Ovary (tissue), 9 donors: Measurements from ENCODE around the gene LIPT1. TPM values are rescaled to one million over a fixed set of nuclear protein-coding genes. Genes with fewer than 3 reads are reported as not detected.
"Not testable (repeated sequence)": the region's sequence is repeated elsewhere in the genome, so short reads cannot be mapped to it uniquely, and the experiment has no call there.

Experiments
- DNase-seq, 5 donors: peaks; one replicate each; pipeline ENCODE4 v3.0.0-alpha.2; 2019 to 2020
- H3K27ac ChIP-seq, 2 donors: fragments of 200-600 bp; one replicate each; pipeline versions ENCODE4 v1.5.1 to v1.8.0; 2019 to 2022
- H3K27me3 ChIP-seq: fragments of 200-600 bp; one replicate; pipeline ENCODE4 v1.8.0; 2022
- H3K36me3 ChIP-seq: fragments of 200-600 bp; sonication (generic); one replicate; pipeline ENCODE4 v1.5.1; 2019
- H3K4me1 ChIP-seq: one replicate; pipeline ENCODE4 v1.8.1; 2013; ENCODE audit warnings: mild to moderate bottlenecking, moderate library complexity; ENCODE audit not compliant: insufficient read depth
- H3K4me3 ChIP-seq: fragments of 200-600 bp; sonication (generic); one replicate; pipeline ENCODE4 v1.5.1; 2017
- H3K9me3 ChIP-seq, 2 donors: fragments of 200-600 bp in 1 of 2; sonication (generic) in 1 of 2; one replicate each; pipeline versions ENCODE4 v1.5.1 to v1.8.1; 2013 to 2019; ENCODE audit warnings: mild to moderate bottlenecking in 1 of 2, moderate library complexity in 1 of 2
- CTCF ChIP-seq, 3 donors: fragments of 450-650 bp in 2 of 3; fragments of 200-600 bp in 1 of 3; IDR thresholded peaks; one replicate each; pipeline versions ENCODE4 v1.5.1 to v1.8.0; 2016 to 2022; ENCODE audit warnings: antibody characterized with exemption in 3 of 3, mild to moderate bottlenecking in 1 of 3
- EP300 ChIP-seq: sonication (generic); formaldehyde crosslinking; IDR thresholded peaks from one replicate; pipeline ENCODE4 v1.6.1; 2017; ENCODE audit warnings: antibody characterized with exemption
- POLR2A ChIP-seq: fragments of 450-650 bp; IDR thresholded peaks from one replicate; pipeline ENCODE4 v1.6.1; 2017; ENCODE audit warnings: antibody characterized with exemption, mild to moderate bottlenecking, moderate library complexity
- WGBS, 3 donors: extraction: QIAGEN DNeasy Blood & Tissue Kit in 1 of 3; methylation state at CpG; one replicate each; pipeline versions ENCODE4 v1.1.5 to v1.1.7; 2013 to 2017; 5-methylcytosine and 5-hydroxymethylcytosine counted together
- intact Hi-C, 4 donors: fragments of 100-400 bp; cut with DNase I; formaldehyde crosslinking; loops; one replicate each; pipeline versions ENCODE4 v1.11.0 to v1.15.1; 2022 to 2023
- polyA plus RNA-seq, 2 donors: library from polyadenylated mRNA; stranded (reverse); fragments of 200-250 nt in 1 of 2; fragments of 350-450 nt in 1 of 2; fragmentation: Illumina TruSeq in 1 of 2; extraction: RNeasy Lipid Tissue Mini Kit (QIAGEN cat#74804) in 1 of 2; gene quantifications; one replicate each; pipeline ENCODE4 v1.2.3, GENCODE V29; 2013 to 2014
- total RNA-seq, 7 donors: library from RNA; depleted of rRNA in 2 of 7; stranded (reverse); fragments of >200 nt in 2 of 7; fragmentation: NEBNext Ultra II Directional in 3 of 7; extraction: Animal tissue kit (Norgen Biotek cat#: 25700) in 3 of 7; gene quantifications; one replicate each; pipeline versions ENCODE4 v1.1.0 to v1.2.4, GENCODE V29; 2016 to 2023
- donor health status: DM: no; HTN: no; CAD: no; lungs with moderate emphysema.
- donor health status: DM: no; HTN: no; CAD: no.
- donor health status: Bipolar disorder and iron deficiency.
- donor health status: DM: yes; HTN: yes; CAD: no.
- donor health status: DM: no; HTN: no; CAD: no.
- donor health status: DM: yes; HTN: yes; CAD: no.

The LIPT1 gene
- total and polyA plus RNA-seq, 9 donors, result 6.2 to 14.6 (median 10.1) TPM

DNA sequence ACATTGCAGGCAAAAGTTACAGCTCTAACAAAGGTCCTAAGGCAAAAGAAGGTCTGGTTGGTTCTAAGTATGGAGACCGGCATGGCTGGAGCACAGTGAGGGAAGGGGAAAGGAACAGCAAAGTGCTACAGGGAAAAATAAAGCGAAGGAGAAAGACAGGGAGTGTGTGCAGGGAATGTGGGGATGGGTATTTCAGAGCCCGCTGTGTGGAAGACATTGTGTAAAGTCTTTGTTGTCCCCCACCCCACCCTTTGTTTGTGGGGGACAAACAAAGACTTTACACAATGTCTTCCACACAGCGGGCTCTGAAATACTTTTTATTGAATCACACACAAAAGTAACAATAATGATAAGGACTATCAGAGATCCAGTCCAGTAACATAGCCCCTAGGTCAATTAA, 42.1 kb upstream of the LIPT1 start:
- intact Hi-C loops, result no loop called here
- no peaks in the 10 kb centered on the region for H3K36me3 ChIP-seq

DNA sequence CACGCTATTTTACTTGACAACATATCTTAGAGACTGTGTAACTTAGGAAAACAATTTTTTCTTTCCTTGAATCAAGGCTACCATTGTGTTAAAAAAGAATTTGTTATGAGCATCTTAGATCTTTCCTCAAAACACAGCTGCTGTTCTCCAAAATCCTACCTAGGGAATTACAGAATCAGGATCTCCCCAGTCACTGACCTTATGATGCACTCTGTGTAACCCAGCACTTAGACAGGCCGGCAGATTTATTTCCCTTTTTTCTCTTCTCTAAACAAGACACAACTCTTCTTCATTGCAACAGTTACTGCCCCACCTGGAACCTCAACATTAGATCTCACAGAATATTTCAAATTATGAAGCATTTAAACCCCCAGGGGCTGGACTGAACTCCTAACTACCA, 26.8 kb upstream of the LIPT1 start:
- 76 to 78% (median 76%) methylated on average over 2 of the region's 2 CpGs for WGBS, 3 donors
- H3K9me3 ChIP-seq, result no peaks in the 10 kb centered on the region

More for the DNA sequence above, 42.1 kb upstream of the LIPT1 start:
- no peak for TF ChIP-seq POLR2A
- TF ChIP-seq CTCF (IDR thresholded peaks at IDR 0.05), result no peak
- TF ChIP-seq EP300, result no peak
- no peaks in the 10 kb centered on the region for H3K9me3 ChIP-seq
- H3K4me1 ChIP-seq, result no peaks in the 10 kb centered on the region
- no peak overlapping the region for H3K4me3 ChIP-seq
- H3K27ac ChIP-seq, result no peak overlapping the region
- H3K27me3 ChIP-seq, result no peaks in the 10 kb centered on the region
- WGBS, 3 donors, result 81 to 92% (median 86%) methylated on average over 4 of the region's 4 CpGs
- DNase-seq, result no peak

GRCh38 chr2:99135044-99135556, 19.7 kb upstream of the LIPT1 start:
- H3K36me3 ChIP-seq, DNase-seq, H3K4me3 ChIP-seq, H3K4me1 ChIP-seq, intact Hi-C loops, H3K27me3 ChIP-seq, H3K27ac ChIP-seq, H3K9me3 ChIP-seq: not testable (repeated sequence)
- WGBS, 3 donors, result 95 to 99% (median 96%) methylated on average over 2 of the region's 2 CpGs

More for the DNA sequence above, 26.8 kb upstream of the LIPT1 start:
- no peaks in the 10 kb centered on the region for H3K36me3 ChIP-seq
- no peak for DNase-seq
- no peak for TF ChIP-seq CTCF (IDR thresholded peaks at IDR 0.05)
- intact Hi-C loops, result no loop called here
- no peak overlapping the region for H3K27ac ChIP-seq
- H3K4me3 ChIP-seq, result no peak overlapping the region
- no peaks in the 10 kb centered on the region for H3K4me1 ChIP-seq
- no peaks in the 10 kb centered on the region for H3K27me3 ChIP-seq

GRCh38 chr2:99139003-99139402, 15.8 kb upstream of the LIPT1 start:
- Histone ChIP-seq H3K27me3 (no peaks in the 10 kb centered on the region), H3K4me3 (no peak overlapping the region), H3K4me1 (no peaks in the 10 kb centered on the region), H3K36me3 (no peaks in the 10 kb centered on the region), H3K27ac (no peak overlapping the region), H3K9me3 (no peaks in the 10 kb centered on the region)
- WGBS, 3 donors, result 93 to 98% (median 96%) methylated on average over 4 of the region's 4 CpGs
- no peak for DNase-seq
- intact Hi-C loops, result no loop called here
- TF ChIP-seq EP300 (no peak), POLR2A (no peak), CTCF (IDR thresholded peaks at IDR 0.05) (no peak)

DNA sequence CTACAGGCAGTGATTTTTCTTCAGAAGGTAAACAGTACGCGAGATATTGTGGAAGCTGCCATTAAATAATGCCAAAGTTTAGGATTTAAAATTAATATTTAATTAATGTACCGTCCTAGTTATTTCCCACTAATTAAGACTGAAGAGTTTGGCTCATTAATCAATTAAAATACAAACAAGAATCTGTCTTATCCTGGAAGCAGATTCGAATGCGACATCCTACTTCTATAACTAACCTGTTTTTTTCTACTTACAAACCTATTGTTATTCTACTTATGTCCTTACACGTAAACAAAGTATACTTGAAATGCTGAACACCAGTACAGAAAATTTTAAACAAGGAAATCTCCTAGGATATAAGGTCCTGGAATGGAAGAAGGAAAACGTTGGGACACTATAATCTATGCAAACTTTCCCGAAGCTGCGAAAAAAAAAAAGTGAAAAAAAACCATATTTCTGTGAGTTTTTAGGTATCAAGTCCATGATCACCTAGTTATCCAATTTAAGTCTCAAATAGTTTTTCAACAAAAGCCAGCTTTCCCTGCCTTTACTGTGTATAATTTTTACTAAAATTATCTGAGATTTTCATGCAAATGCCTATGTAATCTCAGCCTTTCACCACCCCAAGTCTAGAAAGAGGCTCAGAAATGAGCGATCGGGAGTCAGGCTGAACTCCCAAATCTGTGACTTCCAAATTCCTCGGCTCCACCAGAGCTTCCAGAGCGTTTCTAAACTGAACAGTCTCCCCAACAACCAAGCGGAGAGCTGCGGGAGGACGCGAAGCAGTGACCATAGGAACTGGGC, 14.5 kb upstream of the LIPT1 start:
- DNase-seq, result no peak
- Histone ChIP-seq H3K27me3 (no peaks in the 10 kb centered on the region), H3K4me3 (peak overlapping the region; percentile 78), H3K4me1 (no peaks in the 10 kb centered on the region), H3K36me3 (no peaks in the 10 kb centered on the region), H3K9me3 (no peaks in the 10 kb centered on the region), H3K27ac (peak overlapping the region; percentile 69 to 86)
- intact Hi-C loops, result no loop called here
- WGBS, 3 donors, result 16 to 23% (median 19%) methylated on average over 17 of the region's 17 CpGs
- no peak for TF ChIP-seq EP300
- TF ChIP-seq CTCF (IDR thresholded peaks at IDR 0.05), result no peak
- no peak for TF ChIP-seq POLR2A
